Endothelial cell of umbilical vein (primary cell): ENCODE data around the gene UGT2A3. TPM values are rescaled to one million over a fixed set of nuclear protein-coding genes. Genes with fewer than 3 reads are reported as not detected.

Experiments
- BruUV-seq: library from RNA; stranded (reverse); fragments of 400-500 nt; replicated peaks from 2 replicates; lab custom pipeline; 2021; lab: Mats Ljungman, UMichigan
- CTCF ChIA-PET: fragments of 300-600, 350-600 bp; sonication (Branson Sonifier 250); formaldehyde crosslinking; loops from one replicate; lab custom pipeline; 2021; ENCODE audit warnings: antibody characterized with exemption, inconsistent platforms; lab: Charles Lee
- POLR2A ChIA-PET: fragments of 300-600, 350-600 bp; sonication (Branson Sonifier 250); formaldehyde crosslinking; loops from one replicate; lab custom pipeline; 2021; ENCODE audit warnings: antibody characterized with exemption, inconsistent platforms; lab: Charles Lee
- DNase-seq: peaks from one replicate; pipeline ENCODE4 v3.0.0-alpha.2; 2011; ENCODE audit warnings: low read depth, low spot score
- FAIRE-seq: peaks from 2 replicates; lab custom pipeline; 2011; peaks lifted over from hg19 to GRCh38; lab: Jason Lieb, UNC
- H2AFZ ChIP-seq: 2 replicates; pipeline ENCODE4 v1.6.0; 2012; ENCODE audit warnings: low read depth, low read length, control low read depth, inconsistent platforms
- H3K27ac ChIP-seq: 2 replicates; pipeline ENCODE4 v1.5.1; 2011; ENCODE audit warnings: low read depth, mild to moderate bottlenecking, control low read depth, low read length, moderate library complexity; ENCODE audit not compliant: insufficient read depth
- H3K27me3 ChIP-seq, 2 experiments: 2 replicates each; pipeline versions ENCODE4 v1.6.0 to v1.6.1; 2011; ENCODE audit warnings: low read length in 2 of 2, mixed read lengths in 1 of 2; ENCODE audit not compliant: control insufficient read depth in 2 of 2, insufficient read depth in 2 of 2
- H3K36me3 ChIP-seq, 2 experiments: 2 replicates in 1 of 2; 3 replicates in 1 of 2; pipeline ENCODE4 v1.5.1; 2011; ENCODE audit warnings: low read length in 2 of 2, mild to moderate bottlenecking in 1 of 2, moderate library complexity in 1 of 2; ENCODE audit not compliant: control insufficient read depth in 2 of 2, insufficient read depth in 2 of 2; ENCODE audit errors: extremely low read depth in 1 of 2
- H3K4me1 ChIP-seq: 3 replicates; pipeline ENCODE4 v1.5.1; 2011; ENCODE audit warnings: mild to moderate bottlenecking, low read length; ENCODE audit not compliant: control insufficient read depth, insufficient read depth; ENCODE audit errors: extremely low read depth
- H3K4me2 ChIP-seq: 2 replicates; pipeline ENCODE4 v1.6.1; 2011; ENCODE audit warnings: low read length, control low read depth, mixed read lengths; ENCODE audit not compliant: insufficient read depth
- H3K4me3 ChIP-seq, 3 experiments: fragments of 200-600 bp in 1 of 3; sonication (generic), shearing (Covaris generic) in 1 of 3; replicated peaks in 1 of 3; 2 replicates each; pipeline ENCODE4 v1.5.1; 2011 to 2016; ENCODE audit warnings: control low read depth in 3 of 3, low read length in 3 of 3, mild to moderate bottlenecking in 2 of 3, inconsistent platforms in 1 of 3, low read depth in 1 of 3, moderate library complexity in 1 of 3; ENCODE audit not compliant: insufficient read depth in 1 of 3
- H3K79me2 ChIP-seq: 2 replicates; pipeline ENCODE4 v1.6.0; 2012; ENCODE audit warnings: low read length, inconsistent platforms; ENCODE audit not compliant: control insufficient read depth, insufficient read depth
- H3K9ac ChIP-seq: replicated peaks from 2 replicates; pipeline ENCODE3; 2011; ENCODE audit warnings: low read length, control low read depth; ENCODE audit not compliant: insufficient read depth; ENCODE audit errors: extremely low read depth
- H3K9me1 ChIP-seq: replicated peaks from 3 replicates; pipeline ENCODE4 v1.6.0; 2011; ENCODE audit warnings: mild to moderate bottlenecking, low read length; ENCODE audit not compliant: control insufficient read depth, insufficient read depth; ENCODE audit errors: extremely low read depth
- H3K9me3 ChIP-seq: replicated peaks from 2 replicates; pipeline ENCODE4 v1.5.1; 2012; ENCODE audit warnings: low read length, inconsistent platforms; ENCODE audit not compliant: control insufficient read depth, insufficient read depth
- H4K20me1 ChIP-seq: replicated peaks from 2 replicates; pipeline ENCODE3; 2011; ENCODE audit warnings: mild to moderate bottlenecking, low read length; ENCODE audit not compliant: control insufficient read depth, insufficient read depth; ENCODE audit errors: extremely low read depth
- CTCF ChIP-seq, 2 donors: IDR thresholded peaks; 1 replicate in 1 of 2; 2 replicates in 1 of 2; pipeline ENCODE4 v1.5.1; 2011; ENCODE audit warnings: low read length in 2 of 2, mild to moderate bottlenecking in 2 of 2, moderate library complexity in 2 of 2, control low read depth in 1 of 2, inconsistent platforms in 1 of 2, low read depth in 1 of 2; ENCODE audit not compliant: insufficient read depth in 1 of 2; ENCODE audit errors: extremely low read depth in 1 of 2
- FOS ChIP-seq: IDR thresholded peaks from 2 replicates; pipeline ENCODE4 v1.6.1; 2011; ENCODE audit warnings: mild to moderate bottlenecking, low read length, moderate library complexity, borderline replicate concordance; ENCODE audit not compliant: insufficient read depth
- GATA2 ChIP-seq: IDR thresholded peaks from 2 replicates; pipeline ENCODE4 v1.7.0; 2011; ENCODE audit warnings: low read depth, mild to moderate bottlenecking, moderate library complexity, mixed read lengths, low read length; ENCODE audit not compliant: insufficient read length, insufficient read depth
- JUN ChIP-seq: IDR thresholded peaks from 2 replicates; pipeline ENCODE4 v1.6.1; 2011; ENCODE audit warnings: borderline replicate concordance, low read depth; ENCODE audit not compliant: insufficient read length, insufficient read depth
- MAX ChIP-seq: IDR thresholded peaks from 2 replicates; pipeline ENCODE4 v1.6.1; 2011; ENCODE audit not compliant: insufficient read depth, insufficient read length
- MYC ChIP-seq: IDR thresholded peaks from one replicate; pipeline ENCODE4 v1.6.1; 2011; ENCODE audit warnings: mild to moderate bottlenecking, low read depth, low read length
- POLR2A ChIP-seq: IDR thresholded peaks from 2 replicates; pipeline ENCODE4 v1.6.1; 2012; ENCODE audit warnings: low read depth, mild to moderate bottlenecking, control low read depth, low read length
- POLR2AphosphoS5 ChIP-seq: IDR thresholded peaks from 2 replicates; pipeline ENCODE4 v1.6.1; 2012; ENCODE audit warnings: low read depth, mild to moderate bottlenecking, control low read depth, low read length, moderate library complexity; ENCODE audit not compliant: insufficient read depth
- dilution Hi-C: fragments of 300-500 bp; cut with MboI; formaldehyde crosslinking; loops from one replicate; pipeline ENCODE4 v1.15.0; 2019; ENCODE audit warnings: low sequenced_read_pairs; ENCODE audit not compliant: extremely low pct_ligation_motif_present
- intact Hi-C: fragments of 100-400 bp; cut with micrococcal nuclease; formaldehyde crosslinking; loops from one replicate; pipeline ENCODE4 v1.10.0; 2022
- polyA plus RNA-seq, 4 experiments: library from polyadenylated mRNA; depleted of rRNA in 3 of 4; stranded (reverse) in 3 of 4; unstranded in 1 of 4; fragments of >200 nt; gene quantifications; 2 replicates each; pipeline versions ENCODE4 v1.2.1 to v1.2.3, GENCODE V29; 2011 to 2012; ENCODE audit warnings: missing spikeins in 1 of 4
- total RNA-seq: library from RNA; stranded (reverse); gene quantifications from 2 replicates; pipeline ENCODE4 v1.2.3, GENCODE V29; 2021

Gene UGT2A3
- total and polyA plus RNA-seq, 2 donors (not counting 3 experiments of a cell fraction or from before 2014, with no cell fraction given): not detected

GRCh38 chr4:68997040-68997439 lies 45.4 kb upstream of the UGT2A3 start:
- H3K9me3 ChIP-seq: no peaks in the 10 kb centered on the region
- no peak overlapping the region for H2AFZ ChIP-seq
- TF ChIP-seq CTCF (IDR thresholded peaks at IDR 0.05; ENCODE audit: extremely low read depth in 1 of 2, insufficient read depth in 1 of 2, low read depth in 1 of 2, low read length in 2 of 2) (no peak), POLR2AphosphoS5 (no peak), POLR2A (no peak), MYC (no peak), GATA2 (no peak), MAX (no peak), JUN (no peak), FOS (no peak)
- H3K9ac ChIP-seq: no peak overlapping the region
- no peak overlapping the region for H3K4me2 ChIP-seq
- DNase-seq (no peak), FAIRE-seq (no peak)
- no peak overlapping the region for H3K4me3 ChIP-seq
- POLR2A ChIA-PET: no interaction called here
- H3K27ac ChIP-seq: no peak overlapping the region
- H3K4me1 ChIP-seq: no peaks in the 10 kb centered on the region
- H3K9me1 ChIP-seq: no peaks in the 10 kb centered on the region
- H3K79me2 ChIP-seq: no peaks in the 10 kb centered on the region
- H4K20me1 ChIP-seq: no peaks in the 10 kb centered on the region
- no TSS peak for BruUV-seq
- CTCF ChIA-PET: no interaction called here
- no peaks in the 10 kb centered on the region for H3K27me3 ChIP-seq
- intact Hi-C loops: no loop called here
- no peaks in the 10 kb centered on the region for H3K36me3 ChIP-seq
- dilution Hi-C loops: no loop called here
